ENCODE measurements around the gene GNL3L.
A peak's percentile ranks its signal among the peaks of the same experiment; 100 is the strongest.
"Not testable (repeated sequence)": the region's sequence is repeated elsewhere in the genome, so short reads cannot be mapped to it uniquely, and the experiment has no call there.

The GNL3L gene

DNA sequence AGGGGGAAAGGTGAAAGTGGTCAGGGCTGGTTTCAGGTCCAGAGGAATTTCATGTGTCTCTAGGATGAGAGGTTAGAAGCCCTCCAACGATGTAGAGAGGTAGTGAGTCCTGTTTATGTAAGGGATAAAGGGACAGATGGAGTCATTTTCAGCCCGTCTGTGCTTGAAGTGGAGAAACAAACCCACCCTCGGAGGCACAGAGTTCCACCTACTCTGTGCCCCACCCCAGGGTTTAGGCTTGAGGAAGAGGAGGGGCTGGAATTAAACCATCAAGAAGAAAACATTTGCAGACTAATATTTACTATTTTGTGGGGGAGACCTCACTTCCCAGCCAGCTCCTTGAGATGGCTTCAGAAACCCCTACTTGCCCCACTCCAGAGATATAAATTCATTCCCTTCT is 868 bp upstream of the GNL3L start:
- H3K9ac ChIP-seq (ENCODE audit: low read length): peak overlapping the region; percentile 81
- H3K4me1 ChIP-seq (ENCODE audit: low read length): peaks cover 28% of the 10 kb centered on the region
- no peaks in the 10 kb centered on the region for H3K27me3 ChIP-seq (ENCODE audit: low read depth, low read length)
- TF ChIP-seq, protein P1, sequence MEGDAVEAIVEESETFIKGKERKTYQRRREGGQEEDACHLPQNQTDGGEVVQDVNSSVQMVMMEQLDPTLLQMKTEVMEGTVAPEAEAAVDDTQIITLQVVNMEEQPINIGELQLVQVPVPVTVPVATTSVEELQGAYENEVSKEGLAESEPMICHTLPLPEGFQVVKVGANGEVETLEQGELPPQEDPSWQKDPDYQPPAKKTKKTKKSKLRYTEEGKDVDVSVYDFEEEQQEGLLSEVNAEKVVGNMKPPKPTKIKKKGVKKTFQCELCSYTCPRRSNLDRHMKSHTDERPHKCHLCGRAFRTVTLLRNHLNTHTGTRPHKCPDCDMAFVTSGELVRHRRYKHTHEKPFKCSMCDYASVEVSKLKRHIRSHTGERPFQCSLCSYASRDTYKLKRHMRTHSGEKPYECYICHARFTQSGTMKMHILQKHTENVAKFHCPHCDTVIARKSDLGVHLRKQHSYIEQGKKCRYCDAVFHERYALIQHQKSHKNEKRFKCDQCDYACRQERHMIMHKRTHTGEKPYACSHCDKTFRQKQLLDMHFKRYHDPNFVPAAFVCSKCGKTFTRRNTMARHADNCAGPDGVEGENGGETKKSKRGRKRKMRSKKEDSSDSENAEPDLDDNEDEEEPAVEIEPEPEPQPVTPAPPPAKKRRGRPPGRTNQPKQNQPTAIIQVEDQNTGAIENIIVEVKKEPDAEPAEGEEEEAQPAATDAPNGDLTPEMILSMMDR (IDR thresholded peaks at IDR 0.05; ENCODE audit: low read depth, low read length): no peak
- no peak for TF ChIP-seq EZH2phosphoT487 (IDR thresholded peaks at IDR 0.05; ENCODE audit: low read depth)
- H3K27ac ChIP-seq (ENCODE audit: low read length): peak overlapping the region; percentile 82
- H4K20me1 ChIP-seq (ENCODE audit: insufficient read depth, low read length): no peaks in the 10 kb centered on the region
- H3K79me2 ChIP-seq (ENCODE audit: low read length): peaks cover 41% of the 10 kb centered on the region
- H3K36me3 ChIP-seq (replicated peaks; ENCODE audit: low read depth, low read length): peaks cover 18% of the 10 kb centered on the region
- H3K4me3 ChIP-seq (ENCODE audit: low read length): peak overlapping the region; percentile 78
- H3K4me2 ChIP-seq (ENCODE audit: low read length): peak overlapping the region; percentile 84
- no peaks in the 10 kb centered on the region for H3K9me3 ChIP-seq (ENCODE audit: insufficient read depth, low read length)
- peak overlapping the region; percentile 80; the same call in 1 of the 2 replicates for H2AFZ ChIP-seq (ENCODE audit: low read depth, low read length)

- peaks cover 25% of the 10 kb centered on the region for H3K36me3 ChIP-seq (replicated peaks; ENCODE audit: low read depth, low read length)
- H3K79me2 ChIP-seq (ENCODE audit: low read length): peaks cover 54% of the 10 kb centered on the region
- no peaks in the 10 kb centered on the region for H3K9me3 ChIP-seq (ENCODE audit: insufficient read depth, low read length)
- peak overlapping the region; percentile 100 for H3K9ac ChIP-seq (ENCODE audit: low read length)
- peak overlapping the region; percentile 98 for H3K4me2 ChIP-seq (ENCODE audit: low read length)
- H2AFZ ChIP-seq (ENCODE audit: low read depth, low read length): no peak overlapping the region
- no peaks in the 10 kb centered on the region for H4K20me1 ChIP-seq (ENCODE audit: insufficient read depth, low read length)
- H3K27me3 ChIP-seq (ENCODE audit: low read depth, low read length): no peaks in the 10 kb centered on the region
- H3K4me1 ChIP-seq (ENCODE audit: low read length): peaks cover 28% of the 10 kb centered on the region
- TF ChIP-seq EZH2phosphoT487 (IDR thresholded peaks at IDR 0.05; ENCODE audit: low read depth): no peak
- TF ChIP-seq, protein P1 (IDR thresholded peaks at IDR 0.05; ENCODE audit: low read depth, low read length): no peak
- peak overlapping the region; percentile 73 for H3K27ac ChIP-seq (ENCODE audit: low read length)
- peak overlapping the region; percentile 100 for H3K4me3 ChIP-seq (ENCODE audit: low read length)
Measured at GRCh38 chrX:54530357-54530900, 410 bp downstream of the GNL3L start.

- Histone ChIP-seq H3K79me2 (ENCODE audit: low read length) (peaks cover 81% of the 10 kb centered on the region), H3K4me2 (ENCODE audit: low read length) (no peak overlapping the region), H4K20me1 (ENCODE audit: insufficient read depth, low read length) (no peaks in the 10 kb centered on the region), H3K4me3 (ENCODE audit: low read length) (no peak overlapping the region), H3K9ac (ENCODE audit: low read length) (no peak overlapping the region), H3K36me3 (replicated peaks; ENCODE audit: low read depth, low read length) (peaks cover 38% of the 10 kb centered on the region), H2AFZ (ENCODE audit: low read depth, low read length) (no peak overlapping the region), H3K4me1 (ENCODE audit: low read length) (peaks cover 14% of the 10 kb centered on the region), H3K27ac (ENCODE audit: low read length) (no peak overlapping the region), H3K27me3 (ENCODE audit: low read depth, low read length) (no peaks in the 10 kb centered on the region), H3K9me3 (ENCODE audit: insufficient read depth, low read length) (no peaks in the 10 kb centered on the region)
- TF ChIP-seq EZH2phosphoT487 (IDR thresholded peaks at IDR 0.05; ENCODE audit: low read depth): no peak
- TF ChIP-seq, protein P1 (IDR thresholded peaks at IDR 0.05; ENCODE audit: low read depth, low read length): no peak
Measured at GRCh38 chrX:54534271-54534670, 4.3 kb downstream of the GNL3L start.

- Histone ChIP-seq H3K9ac (ENCODE audit: low read length) (no peak overlapping the region), H3K4me1 (ENCODE audit: low read length) (no peaks in the 10 kb centered on the region), H3K79me2 (ENCODE audit: low read length) (peaks cover 29% of the 10 kb centered on the region), H3K27ac (ENCODE audit: low read length) (no peak overlapping the region), H2AFZ (ENCODE audit: low read depth, low read length) (no peak overlapping the region), H3K9me3 (ENCODE audit: insufficient read depth, low read length) (no peaks in the 10 kb centered on the region), H3K36me3 (replicated peaks; ENCODE audit: low read depth, low read length) (peaks cover 30% of the 10 kb centered on the region), H4K20me1 (ENCODE audit: insufficient read depth, low read length) (no peaks in the 10 kb centered on the region), H3K4me3 (ENCODE audit: low read length) (no peak overlapping the region), H3K4me2 (ENCODE audit: low read length) (no peak overlapping the region), H3K27me3 (ENCODE audit: low read depth, low read length) (no peaks in the 10 kb centered on the region)
- TF ChIP-seq EZH2phosphoT487 (IDR thresholded peaks at IDR 0.05; ENCODE audit: low read depth): no peak
- TF ChIP-seq, protein P1 (IDR thresholded peaks at IDR 0.05; ENCODE audit: low read depth, low read length): no peak
Measured at GRCh38 chrX:54540289-54540688, 10.3 kb downstream of the GNL3L start.

- H3K4me3 ChIP-seq (ENCODE audit: low read length); H3K4me2 ChIP-seq (ENCODE audit: low read length); H3K27ac ChIP-seq (ENCODE audit: low read length); H4K20me1 ChIP-seq (ENCODE audit: insufficient read depth, low read length); H3K27me3 ChIP-seq (ENCODE audit: low read depth, low read length); H3K9me3 ChIP-seq (ENCODE audit: insufficient read depth, low read length); H3K9ac ChIP-seq (ENCODE audit: low read length); H3K4me1 ChIP-seq (ENCODE audit: low read length); H2AFZ ChIP-seq (ENCODE audit: low read depth, low read length): not testable (repeated sequence)
- peaks cover 33% of the 10 kb centered on the region for H3K36me3 ChIP-seq (replicated peaks; ENCODE audit: low read depth, low read length)
- H3K79me2 ChIP-seq (ENCODE audit: low read length): peaks cover 13% of the 10 kb centered on the region
Measured at GRCh38 chrX:54542239-54542638, 12.2 kb downstream of the GNL3L start.
